HL-60 (cell line): ENCODE data around the gene TAC3.

Source experiments
- DNase-seq, 2 experiments: peaks; one replicate each; pipeline ENCODE4 v3.0.0-alpha.2; 2010 to 2020; ENCODE audit warnings: low read depth in 1 of 2, low spot score in 1 of 2
- H3K27ac ChIP-seq: fragments of 250-450 bp; sonication (Bioruptor Pico); replicated peaks from 2 replicates; pipeline ENCODE4 v1.5.1; 2020; ENCODE audit warnings: mild to moderate bottlenecking, moderate library complexity
- H3K27me3 ChIP-seq: fragments of 250-450 bp; sonication (Bioruptor Pico); 2 replicates; pipeline ENCODE4 v1.5.1; 2021; ENCODE audit warnings: mild to moderate bottlenecking, moderate library complexity; ENCODE audit not compliant: insufficient read depth, poor library complexity, severe bottlenecking
- H3K4me3 ChIP-seq: replicated peaks from 2 replicates; pipeline ENCODE4 v1.5.1; 2011; ENCODE audit warnings: mild to moderate bottlenecking, control low read depth, low read length; ENCODE audit not compliant: insufficient read depth
- CTCF ChIP-seq: IDR thresholded peaks from one replicate; pipeline ENCODE4 v1.5.1; 2011; ENCODE audit warnings: low read length, control low read depth, inconsistent platforms; ENCODE audit not compliant: insufficient read depth
- GABPA ChIP-seq: IDR thresholded peaks from 2 replicates; pipeline ENCODE4 v1.6.1; 2012; ENCODE audit warnings: low read depth
- POLR2AphosphoS5 ChIP-seq: IDR thresholded peaks from 2 replicates; pipeline ENCODE4 v1.6.1; 2012; ENCODE audit warnings: low read depth
- REST ChIP-seq: IDR thresholded peaks from 2 replicates; pipeline ENCODE4 v1.6.1; 2012; ENCODE audit warnings: low read depth; ENCODE audit not compliant: insufficient replicate concordance
- SPI1 ChIP-seq: IDR thresholded peaks from 2 replicates; pipeline ENCODE4 v1.6.1; 2012; ENCODE audit warnings: low read depth, mild to moderate bottlenecking, borderline replicate concordance

TAC3 gene

GRCh38 chr12:57001448-57001906 is 14.9 kb downstream of the TAC3 start:
- H3K27ac ChIP-seq: no peak overlapping the region
- DNase-seq: peak; percentile 58 to 72
- no peaks in the 10 kb centered on the region for H3K27me3 ChIP-seq
- no peak overlapping the region for H3K4me3 ChIP-seq
- TF ChIP-seq POLR2AphosphoS5: no peak
- TF ChIP-seq CTCF: peak; percentile 84

- TF ChIP-seq CTCF (no peak), POLR2AphosphoS5 (no peak), SPI1 (no peak), REST (no peak), GABPA (no peak)
- H3K4me3 ChIP-seq: no peak overlapping the region
These were observed 15.9 kb downstream of the TAC3 start for GRCh38 chr12:57000393-57000792.

GRCh38 chr12:56999456-56999855 is 16.9 kb downstream of the TAC3 start:
- Histone ChIP-seq H3K27ac (no peak overlapping the region), H3K27me3 (no peaks in the 10 kb centered on the region), H3K4me3 (no peak overlapping the region)
- no peak for DNase-seq
- TF ChIP-seq POLR2AphosphoS5 (no peak), CTCF (no peak), GABPA (no peak), REST (no peak), SPI1 (no peak)

More at GRCh38 chr12:57000393-57000792, 15.9 kb downstream of the TAC3 start:
- H3K27me3 ChIP-seq: no peaks in the 10 kb centered on the region
- H3K27ac ChIP-seq: no peak overlapping the region
- no peak for DNase-seq

- no peak overlapping the region for H3K27ac ChIP-seq
- no peak overlapping the region for H3K4me3 ChIP-seq
- no peak for DNase-seq
- no peak for TF ChIP-seq CTCF
- no peak for TF ChIP-seq GABPA
- no peak for TF ChIP-seq REST
- TF ChIP-seq POLR2AphosphoS5: no peak
- no peak for TF ChIP-seq SPI1
- no peaks in the 10 kb centered on the region for H3K27me3 ChIP-seq
These were observed 17.3 kb downstream of the TAC3 start for GRCh38 chr12:56998981-56999380.
